Brain microvascular endothelial cell (primary cell): ENCODE measurements around the gene SERPINF2.
A peak's percentile ranks its signal among the peaks of the same experiment; 100 is the strongest.
"Not testable (repeated sequence)": the region's sequence is repeated elsewhere in the genome, so short reads cannot be mapped to it uniquely, and the experiment has no call there.

Experiments
- DNase-seq: peaks from one replicate; pipeline ENCODE4 v3.0.0-alpha.2; 2020
- H3K27ac ChIP-seq: fragments of 250-450 bp; sonication (Bioruptor Pico); 2 replicates; pipeline ENCODE4 v1.5.1; 2020; ENCODE audit warnings: mild to moderate bottlenecking, moderate library complexity
- H3K27me3 ChIP-seq: fragments of 250-450 bp; sonication (Bioruptor Pico); replicated peaks from 2 replicates; pipeline ENCODE4 v1.5.1; 2020; ENCODE audit warnings: mild to moderate bottlenecking
- H3K36me3 ChIP-seq: fragments of 250-450 bp; sonication (Bioruptor Pico); replicated peaks from 2 replicates; pipeline ENCODE4 v1.5.1; 2020; ENCODE audit warnings: mild to moderate bottlenecking
- H3K4me3 ChIP-seq: 2 replicates; pipeline ENCODE4 v1.5.1; 2011; ENCODE audit warnings: low read depth, mild to moderate bottlenecking, control low read depth, low read length, moderate library complexity
- CTCF ChIP-seq: IDR thresholded peaks from 2 replicates; pipeline ENCODE4 v1.5.1; 2011; ENCODE audit warnings: low read depth, mild to moderate bottlenecking, moderate library complexity, low read length, control low read depth, inconsistent platforms; ENCODE audit errors: missing control alignments
- in situ Hi-C: cut with HindIII; loops from 2 replicates; pipeline ENCODE4 v1.10.0; 2017; ENCODE audit warnings: low sequenced_read_pairs, low pct_ligation_motif_present

Gene SERPINF2

GRCh38 chr17:1718362-1719165, 24.1 kb upstream of the SERPINF2 start:
- H3K4me3 ChIP-seq, result no peak overlapping the region
- no peaks in the 10 kb centered on the region for H3K27me3 ChIP-seq
- H3K27ac ChIP-seq, result no peak overlapping the region
- in situ Hi-C loops, result loop anchor here (10.0 kb wide), 1 partner anchor 66 kb away; no protein-coding TSS in a partner anchor
- DNase-seq, result no peak
- TF ChIP-seq CTCF, result no peak
- peaks cover 18% of the 10 kb centered on the region for H3K36me3 ChIP-seq

GRCh38 chr17:1720856-1721386, 21.8 kb upstream of the SERPINF2 start:
- peak; percentile 99 for TF ChIP-seq CTCF
- no peak overlapping the region for H3K4me3 ChIP-seq
- in situ Hi-C loops, result no loop called here
- peak; percentile 33 for DNase-seq
- no peaks in the 10 kb centered on the region for H3K36me3 ChIP-seq
- no peaks in the 10 kb centered on the region for H3K27me3 ChIP-seq
- H3K27ac ChIP-seq, result no peak overlapping the region

DNA sequence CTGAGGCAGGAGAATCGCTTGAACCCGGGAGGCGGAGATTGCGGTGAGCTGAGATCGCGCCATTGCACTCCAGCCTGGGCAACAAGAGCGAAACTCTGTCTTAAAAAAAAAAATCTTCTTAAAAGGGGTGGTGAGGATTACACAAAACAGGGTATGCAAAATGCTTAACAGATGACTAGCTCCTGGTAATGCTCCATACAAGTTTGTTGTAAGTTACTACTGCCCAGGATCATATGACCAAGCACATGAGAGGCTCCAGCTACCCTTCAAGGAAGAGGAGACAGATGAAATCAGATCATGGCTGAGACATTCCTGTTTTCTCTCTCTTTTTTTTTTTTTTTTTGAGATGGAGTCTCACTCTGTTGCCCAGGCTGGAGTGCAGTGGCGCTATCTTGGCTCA, 20.6 kb upstream of the SERPINF2 start:
- H3K27ac ChIP-seq, DNase-seq, in situ Hi-C loops: not testable (repeated sequence)

GRCh38 chr17:1724351-1724868, 18.3 kb upstream of the SERPINF2 start, which contains the start of gene WDR81:
WDR81 (plus strand) TSS chr17:1724704; CDS start chr17:1724960, 256 bp downstream.
- in situ Hi-C loops, result no loop called here

More for the DNA sequence above, 20.6 kb upstream of the SERPINF2 start:
- not testable (repeated sequence) for H3K36me3 ChIP-seq, H3K27me3 ChIP-seq, H3K4me3 ChIP-seq

GRCh38 chr17:1724869-1725641, 17.6 kb upstream of the SERPINF2 start:
- no peak for DNase-seq

More at GRCh38 chr17:1724351-1724868, 18.3 kb upstream of the SERPINF2 start, which contains the start of gene WDR81:
- DNase-seq, result peak; percentile 67
- H3K36me3 ChIP-seq, result peaks cover 2% of the 10 kb centered on the region
- TF ChIP-seq CTCF, result no peak
- peak within 1 kb of the TSS; percentile 52 for H3K27ac ChIP-seq
- no peaks in the 10 kb centered on the region for H3K27me3 ChIP-seq
- peak within 1 kb of the TSS; percentile 54 for H3K4me3 ChIP-seq

More at GRCh38 chr17:1724869-1725641, 17.6 kb upstream of the SERPINF2 start:
- H3K36me3 ChIP-seq, result peaks cover 2% of the 10 kb centered on the region
- no peaks in the 10 kb centered on the region for H3K27me3 ChIP-seq
- in situ Hi-C loops, result no loop called here
- peak overlapping the region; percentile 52 for H3K27ac ChIP-seq
- H3K4me3 ChIP-seq, result peak overlapping the region; percentile 54
- no peak for TF ChIP-seq CTCF
